Ascending aorta (tissue), 2 donors: Measurements from ENCODE around the gene CREM. TPM values are rescaled to one million over a fixed set of nuclear protein-coding genes. Genes with fewer than 3 reads are reported as not detected.
A peak's percentile ranks its signal among the peaks of the same experiment; 100 is the strongest.

ENCODE experiments used
- DNase-seq, 2 donors: peaks; one replicate each; pipeline ENCODE4 v3.0.0-alpha.2; 2019; ENCODE audit warnings: low spot score in 2 of 2
- H3K27ac ChIP-seq, 2 donors: fragments of 200-600 bp; sonication (generic); one replicate each; pipeline ENCODE4 v1.5.1; 2016 to 2017; ENCODE audit warnings: mild to moderate bottlenecking in 1 of 2
- H3K27me3 ChIP-seq: fragments of 200-600 bp; sonication (generic); one replicate; pipeline ENCODE4 v1.5.1; 2017
- H3K36me3 ChIP-seq, 2 donors: fragments of 200-600 bp; sonication (generic); one replicate each; pipeline ENCODE4 v1.5.1; 2016
- H3K4me1 ChIP-seq, 2 donors: fragments of 200-600 bp; sonication (generic); one replicate each; pipeline ENCODE4 v1.5.1; 2016 to 2017; ENCODE audit warnings: mild to moderate bottlenecking in 1 of 2
- H3K4me3 ChIP-seq, 2 donors: fragments of 200-600 bp; sonication (generic); one replicate each; pipeline ENCODE4 v1.5.1; 2016 to 2017; ENCODE audit warnings: mild to moderate bottlenecking in 1 of 2
- H3K9me3 ChIP-seq, 2 donors: fragments of 200-600 bp; sonication (generic); one replicate each; pipeline ENCODE4 v1.5.1; 2016
- intact Hi-C: fragments of 100-400 bp; cut with DNase I; formaldehyde crosslinking; loops from one replicate; pipeline ENCODE4 v1.15.1; 2023
- total RNA-seq: library from RNA; depleted of rRNA; stranded (reverse); fragments of >200 nt; gene quantifications from one replicate; pipeline ENCODE4 v1.1.0, GENCODE V29; 2016
- TF ChIP-seq, protein P1 (sequence below), 3 experiments: fragments of 200-600 bp in 2 of 3; fragments of 450-650 bp in 1 of 3; sonication (generic) in 2 of 3; IDR thresholded peaks; one replicate each; pipeline ENCODE4 v1.5.1; 2016 to 2019; ENCODE audit warnings: antibody characterized with exemption in 3 of 3, mild to moderate bottlenecking in 1 of 3, moderate library complexity in 1 of 3

Gene CREM
- total RNA-seq, 1 donor from 2014 or later, result 14.9 TPM

DNA sequence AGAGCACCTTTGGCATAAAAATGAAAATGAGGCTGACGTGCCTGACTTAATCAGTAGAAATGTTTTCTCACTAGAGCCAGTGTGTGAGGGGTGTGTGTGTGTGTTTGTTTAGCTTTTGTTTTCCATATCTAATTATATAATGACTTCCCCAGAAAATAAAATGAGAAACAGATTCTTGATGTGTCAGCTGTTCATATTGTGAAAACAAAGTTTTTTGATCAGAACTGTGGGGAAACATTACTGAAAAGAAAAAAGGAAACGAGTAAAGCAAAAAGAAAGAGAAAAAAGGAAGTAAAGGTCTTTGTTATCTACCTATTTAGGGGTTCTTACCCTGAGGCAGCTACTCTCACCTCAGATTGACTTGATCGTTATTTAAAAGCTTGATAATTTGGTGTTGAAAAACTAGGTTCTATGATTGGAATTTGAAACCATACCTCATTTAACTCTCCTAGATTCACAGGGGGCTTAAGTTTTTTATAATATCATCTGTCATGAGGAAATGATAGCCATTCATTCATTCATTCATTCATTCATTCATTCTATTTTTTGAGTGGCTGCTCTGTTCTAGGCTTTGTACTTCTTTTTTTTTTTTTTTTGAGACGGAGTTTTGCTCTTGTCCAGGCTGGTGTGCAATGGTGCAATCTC is 58.0 kb downstream of the CREM start:
- no peak for DNase-seq
- Histone ChIP-seq H3K9me3 (no peaks in the 10 kb centered on the region), H3K27ac (no peak overlapping the region), H3K4me3 (no peak overlapping the region), H3K4me1 (no peaks in the 10 kb centered on the region), H3K27me3 (no peaks in the 10 kb centered on the region), H3K36me3 (peaks cover 0 to 4% of the 10 kb centered on the region in 2 donors)
- TF ChIP-seq, protein P1, sequence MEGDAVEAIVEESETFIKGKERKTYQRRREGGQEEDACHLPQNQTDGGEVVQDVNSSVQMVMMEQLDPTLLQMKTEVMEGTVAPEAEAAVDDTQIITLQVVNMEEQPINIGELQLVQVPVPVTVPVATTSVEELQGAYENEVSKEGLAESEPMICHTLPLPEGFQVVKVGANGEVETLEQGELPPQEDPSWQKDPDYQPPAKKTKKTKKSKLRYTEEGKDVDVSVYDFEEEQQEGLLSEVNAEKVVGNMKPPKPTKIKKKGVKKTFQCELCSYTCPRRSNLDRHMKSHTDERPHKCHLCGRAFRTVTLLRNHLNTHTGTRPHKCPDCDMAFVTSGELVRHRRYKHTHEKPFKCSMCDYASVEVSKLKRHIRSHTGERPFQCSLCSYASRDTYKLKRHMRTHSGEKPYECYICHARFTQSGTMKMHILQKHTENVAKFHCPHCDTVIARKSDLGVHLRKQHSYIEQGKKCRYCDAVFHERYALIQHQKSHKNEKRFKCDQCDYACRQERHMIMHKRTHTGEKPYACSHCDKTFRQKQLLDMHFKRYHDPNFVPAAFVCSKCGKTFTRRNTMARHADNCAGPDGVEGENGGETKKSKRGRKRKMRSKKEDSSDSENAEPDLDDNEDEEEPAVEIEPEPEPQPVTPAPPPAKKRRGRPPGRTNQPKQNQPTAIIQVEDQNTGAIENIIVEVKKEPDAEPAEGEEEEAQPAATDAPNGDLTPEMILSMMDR (IDR thresholded peaks at IDR 0.05), result no peak
- intact Hi-C loops, result no loop called here

- intact Hi-C loops, result no loop called here
- no peaks in the 10 kb centered on the region for H3K9me3 ChIP-seq
- H3K27me3 ChIP-seq, result no peaks in the 10 kb centered on the region
- peaks cover 0 to 4% of the 10 kb centered on the region in 2 donors for H3K36me3 ChIP-seq
- no peak for DNase-seq
- TF ChIP-seq, protein P1 (IDR thresholded peaks at IDR 0.05), result no peak
- H3K27ac ChIP-seq, result no peak overlapping the region
- H3K4me3 ChIP-seq, result no peak overlapping the region
- no peaks in the 10 kb centered on the region for H3K4me1 ChIP-seq
Observed at GRCh38 chr10:35185260-35186034, 58.8 kb downstream of the CREM start.

DNA sequence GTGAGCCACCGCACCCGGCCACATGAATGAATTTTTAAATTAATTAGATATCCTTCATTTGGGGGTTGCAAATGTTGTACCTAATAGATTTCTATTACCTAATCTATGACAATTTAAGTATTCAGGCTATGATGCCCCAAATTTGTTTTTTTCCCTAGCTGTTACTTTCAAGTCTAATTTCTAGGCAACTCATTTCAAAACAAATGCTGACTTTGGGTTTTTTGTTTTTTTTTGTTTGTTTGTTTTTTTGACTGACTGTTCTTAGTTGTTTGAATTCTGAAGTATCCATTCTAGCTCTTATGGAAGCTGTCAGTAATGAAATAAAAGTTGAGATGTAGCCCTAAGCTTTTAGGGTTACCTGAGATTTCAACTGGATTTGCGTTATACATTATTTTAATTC is 62.3 kb downstream of the CREM start:
- no peaks in the 10 kb centered on the region for H3K9me3 ChIP-seq
- no peak overlapping the region for H3K27ac ChIP-seq
- H3K4me1 ChIP-seq, result no peaks in the 10 kb centered on the region
- intact Hi-C loops, result no loop called here
- no peak overlapping the region for H3K4me3 ChIP-seq
- no peaks in the 10 kb centered on the region for H3K36me3 ChIP-seq
- no peak for DNase-seq
- TF ChIP-seq, protein P1 (IDR thresholded peaks at IDR 0.05), result no peak
- H3K27me3 ChIP-seq, result no peaks in the 10 kb centered on the region

- H3K4me3 ChIP-seq, result no peak overlapping the region
- peak in 1 of 2 donors; percentile 76 for DNase-seq
- peak overlapping the region; percentile 37 to 58 for H3K27ac ChIP-seq
- no peaks in the 10 kb centered on the region for H3K9me3 ChIP-seq
- H3K36me3 ChIP-seq, result no peaks in the 10 kb centered on the region
- TF ChIP-seq, protein P1 (IDR thresholded peaks at IDR 0.05), result no peak
- no peaks in the 10 kb centered on the region for H3K4me1 ChIP-seq
- no peaks in the 10 kb centered on the region for H3K27me3 ChIP-seq
- intact Hi-C loops, result no loop called here
Observed at GRCh38 chr10:35191523-35191922, 64.9 kb downstream of the CREM start.

GRCh38 chr10:35192645-35193249 is 66.1 kb downstream of the CREM start:
- H3K36me3 ChIP-seq, result no peaks in the 10 kb centered on the region
- TF ChIP-seq, protein P1 (IDR thresholded peaks at IDR 0.05), result no peak
- H3K27ac ChIP-seq, result peak overlapping the region in 1 of 2 donors; percentile 28
- intact Hi-C loops, result no loop called here
- H3K4me3 ChIP-seq, result no peak overlapping the region
- H3K4me1 ChIP-seq, result no peaks in the 10 kb centered on the region
- no peaks in the 10 kb centered on the region for H3K27me3 ChIP-seq
- no peaks in the 10 kb centered on the region for H3K9me3 ChIP-seq
- no peak for DNase-seq
